Measurements from ENCODE around the gene CD34. TPM values are rescaled to one million over a fixed set of nuclear protein-coding genes. Genes with fewer than 3 reads are reported as not detected.

CD34 gene
- total RNA-seq, 1 experiment from 2014 or later = not detected

DNA sequence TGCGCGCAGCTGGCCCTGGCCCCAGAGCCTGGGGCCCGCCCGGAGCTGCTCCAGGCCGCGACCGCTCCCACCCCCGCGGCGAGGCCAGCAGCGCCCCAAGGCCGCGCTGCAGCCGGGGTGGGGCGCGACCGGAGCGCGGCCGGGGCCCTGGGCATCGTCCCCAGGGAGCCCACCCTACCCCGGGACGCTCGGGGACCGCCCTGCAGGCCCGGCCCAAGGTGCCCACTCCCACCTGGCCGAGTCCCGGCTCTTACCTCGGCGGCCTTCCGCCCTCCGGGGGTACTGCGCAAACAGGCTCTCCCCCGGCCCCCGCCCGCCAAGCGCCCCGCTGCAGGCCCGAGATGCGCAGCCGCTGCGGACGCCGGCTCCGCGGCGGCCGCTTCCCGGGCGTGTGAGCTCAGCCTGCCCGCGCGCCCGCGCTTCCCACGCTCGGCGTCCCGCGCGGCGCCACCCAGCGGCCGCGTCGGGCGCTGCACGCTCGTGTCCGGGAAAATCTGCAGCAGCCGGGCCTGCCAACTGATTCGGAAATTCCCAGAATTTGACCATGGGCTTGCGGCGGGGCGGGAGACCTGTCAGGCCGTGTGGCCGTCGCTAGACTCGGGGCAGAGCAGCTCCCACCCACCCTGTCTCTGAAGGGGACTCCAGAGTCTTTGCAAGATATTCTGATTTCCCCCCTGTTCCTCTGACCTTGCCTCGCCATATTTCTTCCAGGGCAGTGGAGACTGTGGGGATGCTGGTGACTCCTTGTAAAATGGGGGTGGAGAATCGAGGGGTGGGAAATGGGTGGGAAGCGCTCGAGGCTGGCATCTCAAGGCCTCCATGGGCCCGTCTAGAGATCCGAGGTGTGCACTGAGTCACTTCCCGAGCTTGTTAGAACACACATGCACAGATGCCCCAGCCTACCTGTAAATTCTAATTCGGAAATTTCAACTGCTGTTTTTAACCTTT lies 41.9 kb downstream of the CD34 start:
- no TSS peak for BruUV-seq (replicated peaks)
- intact Hi-C loops (cut with micrococcal nuclease; ENCODE audit: unreplicated experiment) = loop anchor here (1.0 kb wide), 1 partner anchor 41 kb away; no protein-coding TSS in a partner anchor
- CTCF ChIA-PET = interaction anchor here (0.5 to 1.6 kb wide), 8 partner anchors 13 to 106 kb away, joined by 3 to 14 read pairs (median 4); no protein-coding TSS in a partner anchor

DNA sequence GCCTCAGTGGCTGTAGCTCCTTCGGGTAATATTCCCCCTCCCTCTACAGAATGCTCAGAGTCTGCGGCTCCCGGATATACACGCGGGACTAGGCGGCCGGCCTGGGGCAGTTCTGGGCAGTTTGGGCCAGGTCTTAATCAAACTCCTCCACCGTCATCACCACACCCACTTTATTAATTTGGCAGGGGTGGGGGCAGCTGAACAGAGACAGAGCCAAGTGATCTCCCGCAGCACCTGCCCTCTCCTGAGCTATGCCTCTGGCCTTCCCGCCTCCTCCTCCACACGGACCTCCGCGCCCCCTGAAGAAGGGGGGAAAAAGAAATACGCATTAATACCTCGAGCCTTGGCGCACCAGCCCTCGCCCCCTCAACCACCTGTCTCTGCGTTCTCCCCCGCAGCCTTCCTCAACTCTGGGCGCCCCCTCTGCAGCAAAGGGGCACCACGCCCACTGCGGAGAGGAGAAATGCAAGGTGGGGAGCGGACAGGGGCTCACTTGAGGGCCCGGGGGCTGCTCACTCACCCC lies 42.6 kb downstream of the CD34 start:
- peak overlapping the region; percentile 81 for H2AFZ ChIP-seq
- no peaks in the 10 kb centered on the region for H3K79me2 ChIP-seq (ENCODE audit: low read depth)
- H3K9me3 ChIP-seq (ENCODE audit: insufficient read depth, low read depth) = no peaks in the 10 kb centered on the region
- no TSS peak for BruUV-seq (replicated peaks)
- POLR2A ChIA-PET (ENCODE audit: unreplicated experiment) = interaction anchor here (0.6 kb wide), 1 partner anchor 1732 kb away, joined by 4 read pairs; no protein-coding TSS in a partner anchor
- no peaks in the 10 kb centered on the region for H3K27me3 ChIP-seq (ENCODE audit: insufficient read depth, low read depth)
- 0 out of 2 replicates have a peak, but pooled peaks cover 2% of the 10 kb centered on the region for H3K9me2 ChIP-seq (ENCODE audit: insufficient read depth)
- H3K27ac ChIP-seq = no peak overlapping the region
- H3F3A ChIP-seq (ENCODE audit: insufficient read depth, low read depth) = peaks cover 8% of the 10 kb centered on the region; the same call in 1 of the 2 replicates
- H3K36me3 ChIP-seq (ENCODE audit: low read depth) = no peaks in the 10 kb centered on the region
- no peak for DNase-seq
- TF ChIP-seq EZH2 (IDR thresholded peaks at IDR 0.05; ENCODE audit: low read depth) = no peak
- TF ChIP-seq, protein P1, sequence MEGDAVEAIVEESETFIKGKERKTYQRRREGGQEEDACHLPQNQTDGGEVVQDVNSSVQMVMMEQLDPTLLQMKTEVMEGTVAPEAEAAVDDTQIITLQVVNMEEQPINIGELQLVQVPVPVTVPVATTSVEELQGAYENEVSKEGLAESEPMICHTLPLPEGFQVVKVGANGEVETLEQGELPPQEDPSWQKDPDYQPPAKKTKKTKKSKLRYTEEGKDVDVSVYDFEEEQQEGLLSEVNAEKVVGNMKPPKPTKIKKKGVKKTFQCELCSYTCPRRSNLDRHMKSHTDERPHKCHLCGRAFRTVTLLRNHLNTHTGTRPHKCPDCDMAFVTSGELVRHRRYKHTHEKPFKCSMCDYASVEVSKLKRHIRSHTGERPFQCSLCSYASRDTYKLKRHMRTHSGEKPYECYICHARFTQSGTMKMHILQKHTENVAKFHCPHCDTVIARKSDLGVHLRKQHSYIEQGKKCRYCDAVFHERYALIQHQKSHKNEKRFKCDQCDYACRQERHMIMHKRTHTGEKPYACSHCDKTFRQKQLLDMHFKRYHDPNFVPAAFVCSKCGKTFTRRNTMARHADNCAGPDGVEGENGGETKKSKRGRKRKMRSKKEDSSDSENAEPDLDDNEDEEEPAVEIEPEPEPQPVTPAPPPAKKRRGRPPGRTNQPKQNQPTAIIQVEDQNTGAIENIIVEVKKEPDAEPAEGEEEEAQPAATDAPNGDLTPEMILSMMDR (conservative IDR thresholded peaks at IDR 0.05) = no peak
- peak overlapping the region; percentile 94 for H3K4me2 ChIP-seq
- peak overlapping the region; percentile 66; the same call in 1 of the 2 replicates for H3K4me3 ChIP-seq
- H3K4me1 ChIP-seq (replicated peaks; ENCODE audit: insufficient read depth) = peaks cover 31% of the 10 kb centered on the region
- no peaks in the 10 kb centered on the region for H4K20me1 ChIP-seq (ENCODE audit: insufficient read depth)
- intact Hi-C loops (cut with micrococcal nuclease; ENCODE audit: unreplicated experiment) = no loop called here
- CTCF ChIA-PET = interaction anchor here (0.5 to 1.6 kb wide), 8 partner anchors 11 to 1701 kb away, joined by 3 to 14 read pairs (median 4); no protein-coding TSS in a partner anchor

More for the DNA sequence above, 41.9 kb downstream of the CD34 start:
- H3K9me2 ChIP-seq (ENCODE audit: insufficient read depth) = 0 out of 2 replicates have a peak, but pooled peaks cover 2% of the 10 kb centered on the region
- H3K27ac ChIP-seq = no peak overlapping the region
- H4K20me1 ChIP-seq (ENCODE audit: insufficient read depth) = no peaks in the 10 kb centered on the region
- peaks cover 8% of the 10 kb centered on the region; the same call in 1 of the 2 replicates for H3F3A ChIP-seq (ENCODE audit: insufficient read depth, low read depth)
- POLR2A ChIA-PET (ENCODE audit: unreplicated experiment) = interaction anchor here (0.6 kb wide), 2 partner anchors 1496 to 1731 kb away, joined by 3 to 4 read pairs; no protein-coding TSS in a partner anchor
- H3K79me2 ChIP-seq (ENCODE audit: low read depth) = no peaks in the 10 kb centered on the region
- TF ChIP-seq, protein P1 (conservative IDR thresholded peaks at IDR 0.05) = peak; percentile 56
- TF ChIP-seq EZH2 (IDR thresholded peaks at IDR 0.05; ENCODE audit: low read depth) = no peak
- peak in 1 of 2 experiments; percentile 80 for DNase-seq
- no peaks in the 10 kb centered on the region for H3K36me3 ChIP-seq (ENCODE audit: low read depth)
- peak overlapping the region; percentile 66; the same call in 1 of the 2 replicates for H3K4me3 ChIP-seq
- H3K4me1 ChIP-seq (replicated peaks; ENCODE audit: insufficient read depth) = peaks cover 28% of the 10 kb centered on the region
- H3K4me2 ChIP-seq = peak overlapping the region; percentile 94
- H3K27me3 ChIP-seq (ENCODE audit: insufficient read depth, low read depth) = no peaks in the 10 kb centered on the region
- H2AFZ ChIP-seq = peak overlapping the region; percentile 82
- no peaks in the 10 kb centered on the region for H3K9me3 ChIP-seq (ENCODE audit: insufficient read depth, low read depth)

Measured in PC-9 (cell line).